Measurements from ENCODE around the gene PLCB2.

The PLCB2 gene

DNA sequence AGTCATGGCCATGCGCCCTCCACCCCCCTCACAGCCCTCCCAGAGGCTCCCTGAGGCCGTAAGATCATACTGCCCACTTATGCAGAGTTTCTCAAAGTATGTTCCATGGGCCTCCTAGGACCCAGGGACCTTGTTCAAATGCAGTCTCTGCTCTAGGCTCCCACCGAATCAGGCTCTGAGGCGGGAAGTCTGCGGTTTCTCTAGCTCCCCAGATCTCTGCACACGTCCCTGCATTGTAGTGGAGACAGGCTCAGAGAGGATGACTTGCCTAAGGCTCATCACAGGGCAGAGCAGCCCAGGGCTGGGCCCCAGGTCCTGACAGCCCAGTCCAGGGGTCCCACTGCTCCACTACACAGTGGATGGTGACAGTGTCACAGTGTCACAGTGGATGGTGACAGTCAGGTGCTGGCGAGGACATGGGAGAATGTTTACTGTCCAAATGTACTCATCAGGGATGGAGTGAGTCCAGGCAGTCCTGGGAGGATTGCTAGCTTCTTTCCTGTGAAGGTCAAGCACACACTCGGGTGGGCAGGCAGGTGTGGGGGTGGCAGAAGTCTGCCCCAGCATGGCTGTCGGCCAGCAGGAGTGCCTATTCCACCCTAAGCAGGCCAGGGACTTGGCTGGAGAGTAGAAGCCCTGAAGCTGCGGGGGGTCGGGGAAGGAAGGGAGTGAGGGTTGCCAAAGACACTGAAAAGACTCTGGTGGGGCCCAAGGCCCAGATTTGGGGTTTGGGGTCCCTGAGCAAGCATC lies 37.3 kb downstream of the PLCB2 start:
- TF ChIP-seq, protein P1, sequence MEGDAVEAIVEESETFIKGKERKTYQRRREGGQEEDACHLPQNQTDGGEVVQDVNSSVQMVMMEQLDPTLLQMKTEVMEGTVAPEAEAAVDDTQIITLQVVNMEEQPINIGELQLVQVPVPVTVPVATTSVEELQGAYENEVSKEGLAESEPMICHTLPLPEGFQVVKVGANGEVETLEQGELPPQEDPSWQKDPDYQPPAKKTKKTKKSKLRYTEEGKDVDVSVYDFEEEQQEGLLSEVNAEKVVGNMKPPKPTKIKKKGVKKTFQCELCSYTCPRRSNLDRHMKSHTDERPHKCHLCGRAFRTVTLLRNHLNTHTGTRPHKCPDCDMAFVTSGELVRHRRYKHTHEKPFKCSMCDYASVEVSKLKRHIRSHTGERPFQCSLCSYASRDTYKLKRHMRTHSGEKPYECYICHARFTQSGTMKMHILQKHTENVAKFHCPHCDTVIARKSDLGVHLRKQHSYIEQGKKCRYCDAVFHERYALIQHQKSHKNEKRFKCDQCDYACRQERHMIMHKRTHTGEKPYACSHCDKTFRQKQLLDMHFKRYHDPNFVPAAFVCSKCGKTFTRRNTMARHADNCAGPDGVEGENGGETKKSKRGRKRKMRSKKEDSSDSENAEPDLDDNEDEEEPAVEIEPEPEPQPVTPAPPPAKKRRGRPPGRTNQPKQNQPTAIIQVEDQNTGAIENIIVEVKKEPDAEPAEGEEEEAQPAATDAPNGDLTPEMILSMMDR (IDR thresholded peaks at IDR 0.05; ENCODE audit: low read depth, low read length, missing control alignments), result no peak
- no peak for DNase-seq (ENCODE audit: extremely low read depth, low read depth)
- H3K4me3 ChIP-seq (replicated peaks; ENCODE audit: low read depth, low read length), result no peak overlapping the region

DNA sequence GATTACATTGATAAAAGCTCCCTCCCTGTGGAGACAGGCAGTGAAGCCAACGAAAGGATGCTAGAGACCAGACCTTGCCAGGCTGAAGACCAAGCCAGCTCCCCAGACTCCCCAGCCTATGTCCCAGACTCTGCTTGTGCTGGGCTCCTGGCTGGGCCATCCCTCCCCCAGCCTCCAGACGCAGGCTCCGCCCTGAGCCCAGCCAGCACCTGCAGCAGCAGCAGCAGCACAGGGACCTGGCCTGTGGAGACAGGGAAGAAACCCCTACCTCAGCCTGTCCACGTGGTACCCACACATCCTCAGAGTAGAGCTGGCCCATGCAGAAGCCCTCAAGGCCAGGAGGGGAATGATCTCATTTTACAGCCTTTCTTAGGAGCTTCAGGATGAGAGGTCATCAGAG lies 38.1 kb downstream of the PLCB2 start:
- DNase-seq (ENCODE audit: extremely low read depth, low read depth), result no peak
- no peak overlapping the region for H3K4me3 ChIP-seq (replicated peaks; ENCODE audit: low read depth, low read length)
- TF ChIP-seq, protein P1 (IDR thresholded peaks at IDR 0.05; ENCODE audit: low read depth, low read length, missing control alignments), result no peak

DNA sequence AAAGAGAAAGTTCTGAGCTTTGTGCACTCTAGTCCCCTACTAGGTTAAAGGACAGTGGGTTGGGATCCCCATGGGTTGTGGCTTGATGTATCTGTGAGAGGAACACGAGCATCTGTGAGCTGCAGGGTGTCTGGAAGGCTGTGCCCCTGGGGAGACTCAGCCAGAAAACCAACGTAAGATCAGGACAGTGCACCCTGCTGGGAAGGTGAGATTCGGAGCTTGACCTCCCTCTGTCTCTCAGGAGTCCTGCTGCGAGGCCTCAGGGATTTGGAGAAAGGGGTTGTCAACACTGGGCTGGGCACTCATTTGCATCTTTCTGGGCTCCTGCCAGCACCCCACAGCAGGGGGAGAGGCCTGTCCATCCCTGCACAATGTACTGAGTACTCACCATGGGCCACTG lies 40.1 kb downstream of the PLCB2 start:
- H3K4me3 ChIP-seq (replicated peaks; ENCODE audit: low read depth, low read length), result no peak overlapping the region
- TF ChIP-seq, protein P1 (IDR thresholded peaks at IDR 0.05; ENCODE audit: low read depth, low read length, missing control alignments), result no peak
- no peak for DNase-seq (ENCODE audit: extremely low read depth, low read depth)

DNA sequence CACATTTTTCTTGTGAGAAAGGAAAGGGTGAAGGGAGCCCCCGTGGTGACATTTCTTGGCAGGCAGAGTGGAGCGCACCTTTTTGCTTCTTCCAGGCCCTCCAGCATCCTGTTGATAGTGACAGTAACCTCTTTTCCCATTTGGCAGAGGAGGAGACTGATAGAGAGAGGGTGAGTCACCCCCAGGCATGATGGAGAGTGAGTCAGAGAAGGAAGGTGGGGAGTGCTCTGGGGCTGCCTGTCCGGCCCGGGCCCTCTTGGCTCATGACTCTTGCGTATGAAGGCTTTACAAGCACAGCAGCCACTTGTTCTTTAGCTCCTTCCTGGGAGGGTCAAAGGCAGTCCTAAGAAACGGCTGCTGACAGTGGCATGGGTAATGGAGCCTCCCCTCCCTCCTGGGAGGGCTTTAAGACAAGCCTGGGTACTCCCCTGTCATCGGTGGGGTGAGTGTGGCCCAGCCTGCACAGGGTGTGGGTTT lies 40.9 kb downstream of the PLCB2 start:
- TF ChIP-seq, protein P1 (IDR thresholded peaks at IDR 0.05; ENCODE audit: low read depth, low read length, missing control alignments), result no peak
- peak; percentile 88 for DNase-seq (ENCODE audit: extremely low read depth, low read depth)
- no peak overlapping the region for H3K4me3 ChIP-seq (replicated peaks; ENCODE audit: low read depth, low read length)

DNA sequence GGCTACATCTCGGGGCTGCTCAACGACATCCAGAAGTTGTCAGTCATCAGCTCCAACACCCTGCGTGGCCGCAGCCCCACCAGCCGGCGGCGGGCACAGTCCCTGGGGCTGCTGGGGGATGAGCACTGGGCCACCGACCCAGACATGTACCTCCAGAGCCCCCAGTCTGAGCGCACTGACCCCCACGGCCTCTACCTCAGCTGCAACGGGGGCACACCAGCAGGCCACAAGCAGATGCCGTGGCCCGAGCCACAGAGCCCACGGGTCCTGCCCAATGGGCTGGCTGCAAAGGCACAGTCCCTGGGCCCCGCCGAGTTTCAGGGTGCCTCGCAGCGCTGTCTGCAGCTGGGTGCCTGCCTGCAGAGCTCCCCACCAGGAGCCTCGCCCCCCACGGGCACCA lies 41.9 kb downstream of the PLCB2 start:
- TF ChIP-seq, protein P1 (IDR thresholded peaks at IDR 0.05; ENCODE audit: low read depth, low read length, missing control alignments), result no peak
- H3K4me3 ChIP-seq (replicated peaks; ENCODE audit: low read depth, low read length), result no peak overlapping the region
- no peak for DNase-seq (ENCODE audit: extremely low read depth, low read depth)

DNA sequence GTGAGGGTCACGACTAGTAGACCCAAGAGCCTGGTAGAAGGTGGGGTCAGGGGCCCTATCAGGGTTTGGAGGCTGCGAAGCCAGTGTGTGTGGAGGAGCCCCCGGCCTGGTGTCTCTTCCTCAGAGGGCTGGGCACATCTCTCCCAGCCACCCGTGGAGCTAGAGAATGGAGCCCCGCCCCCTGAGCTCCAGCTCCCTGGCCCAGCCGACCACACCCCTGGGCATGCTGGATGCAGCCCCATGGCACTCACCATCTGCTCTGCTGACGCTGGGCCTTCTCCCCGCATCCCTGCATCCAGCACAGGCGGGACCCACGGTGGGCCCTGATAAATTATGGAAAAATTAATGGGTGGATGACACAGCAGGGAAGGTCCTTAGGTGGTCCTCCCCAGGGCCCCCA lies 42.4 kb downstream of the PLCB2 start:
- DNase-seq (ENCODE audit: extremely low read depth, low read depth), result no peak
- TF ChIP-seq, protein P1 (IDR thresholded peaks at IDR 0.05; ENCODE audit: low read depth, low read length, missing control alignments), result no peak
- H3K4me3 ChIP-seq (replicated peaks; ENCODE audit: low read depth, low read length), result no peak overlapping the region

Measured in HFF-Myc (cell line).